Measurements from ENCODE around the gene FASLG. TPM values are rescaled to one million over a fixed set of nuclear protein-coding genes. Genes with fewer than 3 reads are reported as not detected.

FASLG gene
- total and polyA plus RNA-seq, 12 donors = 0.11 to 0.45 (median 0.23) TPM; not detected in 5

GRCh38 chr1:172704420-172705210 is 45.7 kb downstream of the FASLG start:
- WGBS, 4 donors = 77 to 85% (median 84%) methylated on average over 2 of the region's 2 CpGs
- no peak for DNase-seq
- no peak for TF ChIP-seq CTCF (IDR thresholded peaks at IDR 0.05)
- no peak for TF ChIP-seq POLR2A (IDR thresholded peaks at IDR 0.05)
- H3K9me3 ChIP-seq (replicated peaks in 1 of 3) = no peaks in the 10 kb centered on the region
- H3K4me1 ChIP-seq (replicated peaks in 1 of 2) = no peaks in the 10 kb centered on the region
- H3K36me3 ChIP-seq (replicated peaks in 1 of 2) = no peaks in the 10 kb centered on the region
- H3K27ac ChIP-seq = no peak overlapping the region
- H3K4me3 ChIP-seq = no peak overlapping the region
- intact Hi-C loops (cut with DNase I) = no loop called here
- H3K27me3 ChIP-seq = no peaks in the 10 kb centered on the region

- Histone ChIP-seq H3K27ac (no peak overlapping the region), H3K36me3 (replicated peaks in 1 of 2) (no peaks in the 10 kb centered on the region), H3K9me3 (replicated peaks in 1 of 3) (no peaks in the 10 kb centered on the region), H3K27me3 (no peaks in the 10 kb centered on the region), H3K4me1 (replicated peaks in 1 of 2) (no peaks in the 10 kb centered on the region), H3K4me3 (no peak overlapping the region)
- 35 to 47% (median 38%) methylated on average over 2 of the region's 2 CpGs for WGBS, 4 donors
- DNase-seq = no peak
- TF ChIP-seq CTCF (IDR thresholded peaks at IDR 0.05) (no peak), POLR2A (IDR thresholded peaks at IDR 0.05) (no peak)
- intact Hi-C loops (cut with DNase I) = no loop called here
Measured at GRCh38 chr1:172708452-172708851, 49.5 kb downstream of the FASLG start.

- no peak for TF ChIP-seq POLR2A (IDR thresholded peaks at IDR 0.05)
- TF ChIP-seq CTCF (IDR thresholded peaks at IDR 0.05) = no peak
- Histone ChIP-seq H3K4me3 (no peak overlapping the region), H3K27me3 (no peaks in the 10 kb centered on the region), H3K36me3 (replicated peaks in 1 of 2) (no peaks in the 10 kb centered on the region), H3K27ac (no peak overlapping the region), H3K9me3 (replicated peaks in 1 of 3) (no peaks in the 10 kb centered on the region), H3K4me1 (replicated peaks in 1 of 2) (no peaks in the 10 kb centered on the region)
- 80 to 95% (median 93%) methylated on average over 1 of the region's 1 CpG for WGBS, 4 donors
- no peak for DNase-seq
- intact Hi-C loops (cut with DNase I) = no loop called here
Measured at GRCh38 chr1:172711558-172711957, 52.7 kb downstream of the FASLG start.

- Histone ChIP-seq H3K4me1 (replicated peaks in 1 of 2) (no peaks in the 10 kb centered on the region), H3K36me3 (replicated peaks in 1 of 2) (no peaks in the 10 kb centered on the region), H3K27me3 (no peaks in the 10 kb centered on the region), H3K27ac (no peak overlapping the region), H3K9me3 (replicated peaks in 1 of 3) (no peaks in the 10 kb centered on the region), H3K4me3 (no peak overlapping the region)
- DNase-seq = no peak
- TF ChIP-seq CTCF (IDR thresholded peaks at IDR 0.05) (no peak), POLR2A (IDR thresholded peaks at IDR 0.05) (no peak)
- intact Hi-C loops (cut with DNase I) = no loop called here
Measured at GRCh38 chr1:172713466-172713865, 54.6 kb downstream of the FASLG start.

Small RNA genes within 50 kb of the gene (small RNA-seq; reads per million reads assigned to genes)
- 0 reads per million in 2 donors for gene RNU6-693P

Other genes with a start within 250 kb of the FASLG start
- under 1 TPM in 2 of 9 donors, not detected in 7; 0.39 to 0.80 TPM for gene C1orf105, start 238.4 kb upstream of the FASLG start, total RNA-seq
- under 1 TPM in 1 of 3 donors, not detected in 2; 0.37 TPM for gene C1orf105, start 238.4 kb upstream of the FASLG start, polyA plus RNA-seq
- 10 to 100 TPM; 19.7 to 33.6 (median 25.0) TPM for gene PIGC, start 215.0 kb upstream of the FASLG start, total RNA-seq
- gene PIGC, start 215.0 kb upstream of the FASLG start, polyA plus RNA-seq = 10 to 100 TPM; 20.3 to 30.9 (median 27.7) TPM
- gene SUCO, start 126.0 kb upstream of the FASLG start, total RNA-seq = 100 to 1,000 TPM in 1 of 9 donors, 10 to 100 TPM in 8; 20.8 to 108 (median 36.4) TPM
- 10 to 100 TPM; 14.0 to 33.5 (median 16.4) TPM for gene SUCO, start 126.0 kb upstream of the FASLG start, polyA plus RNA-seq